ENCODE measurements around the gene TEC.

Gene TEC

GRCh38 chr4:48237996-48238645 is 31.5 kb downstream of the TEC start:
- ChIA-PET POLR2A (no interaction called here), CTCF (interaction anchor here (0.9 to 1.3 kb wide), 2 partner anchors 12 to 14 kb away, joined by 4 read pairs; no protein-coding TSS in a partner anchor)
- DNase-seq (ENCODE audit: extremely low spot score) = no peak
- no peak for TF ChIP-seq CTCF (IDR thresholded peaks at IDR 0.05; ENCODE audit: control extremely low read depth, extremely low read depth, low read depth, missing control alignments)

DNA sequence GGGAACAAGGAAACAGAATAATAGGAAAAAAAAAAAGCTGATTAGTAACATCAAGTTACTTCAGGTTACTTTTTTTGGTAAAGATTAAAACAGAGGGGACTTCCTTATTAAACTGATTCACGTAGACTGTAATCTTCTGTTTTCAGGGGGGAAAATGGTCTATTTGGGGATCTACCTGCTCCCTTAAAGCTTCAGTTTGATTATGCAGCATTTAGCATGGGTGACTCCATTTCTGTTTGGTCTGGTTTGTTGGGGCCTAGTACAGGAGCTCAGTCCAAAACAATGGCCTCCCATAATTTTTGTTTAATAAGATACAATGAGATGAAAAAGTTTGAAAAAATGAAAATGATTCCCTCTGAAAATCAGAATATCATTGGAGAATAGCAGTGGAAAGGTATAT is 34.6 kb downstream of the TEC start:
- CTCF ChIA-PET = interaction anchor here (1.1 to 1.6 kb wide), 5 partner anchors 17 to 80 kb away, joined by 3 to 5 read pairs (median 4); no protein-coding TSS in a partner anchor
- no peak for TF ChIP-seq CTCF (IDR thresholded peaks at IDR 0.05; ENCODE audit: control extremely low read depth, extremely low read depth, low read depth, missing control alignments)
- POLR2A ChIA-PET = interaction anchor here (0.5 kb wide), 1 partner anchor 30 kb away, joined by 5 read pairs; no protein-coding TSS in a partner anchor
- no peak for DNase-seq (ENCODE audit: extremely low spot score)

GRCh38 chr4:48234575-48234974 is 35.1 kb downstream of the TEC start:
- TF ChIP-seq CTCF (IDR thresholded peaks at IDR 0.05; ENCODE audit: control extremely low read depth, extremely low read depth, low read depth, missing control alignments) = no peak
- CTCF ChIA-PET = interaction anchor here (1.1 to 1.6 kb wide), 4 partner anchors 17 to 40 kb away, joined by 3 to 5 read pairs (median 4); no protein-coding TSS in a partner anchor
- POLR2A ChIA-PET = interaction anchor here (0.5 kb wide), 1 partner anchor 31 kb away, joined by 5 read pairs; no protein-coding TSS in a partner anchor
- no peak for DNase-seq (ENCODE audit: extremely low spot score)

DNA sequence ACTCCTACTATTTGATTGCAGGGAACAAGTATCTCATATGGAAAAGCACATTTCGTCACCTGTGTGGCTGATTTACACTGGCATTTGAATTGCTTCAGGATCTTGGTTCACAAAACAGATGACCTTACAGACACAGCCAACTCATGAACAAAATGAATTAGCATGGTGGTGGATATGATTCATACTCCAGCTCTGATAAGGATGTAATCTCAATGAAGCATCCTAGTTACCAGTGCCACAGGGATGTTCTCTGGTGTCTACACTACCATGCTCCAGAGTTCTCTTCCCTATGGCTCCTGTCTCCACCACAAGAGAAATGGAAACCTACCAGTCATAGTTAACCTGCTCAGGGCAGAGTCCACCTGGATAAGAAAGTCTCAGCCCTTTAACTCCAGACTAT is 40.7 kb downstream of the TEC start:
- TF ChIP-seq CTCF (IDR thresholded peaks at IDR 0.05; ENCODE audit: control extremely low read depth, extremely low read depth, low read depth, missing control alignments) = no peak
- no peak for DNase-seq (ENCODE audit: extremely low spot score)
- ChIA-PET POLR2A (no interaction called here), CTCF (interaction anchor here (2.4 kb wide), 1 partner anchor 16 kb away, joined by 9 read pairs; no protein-coding TSS in a partner anchor)

DNA sequence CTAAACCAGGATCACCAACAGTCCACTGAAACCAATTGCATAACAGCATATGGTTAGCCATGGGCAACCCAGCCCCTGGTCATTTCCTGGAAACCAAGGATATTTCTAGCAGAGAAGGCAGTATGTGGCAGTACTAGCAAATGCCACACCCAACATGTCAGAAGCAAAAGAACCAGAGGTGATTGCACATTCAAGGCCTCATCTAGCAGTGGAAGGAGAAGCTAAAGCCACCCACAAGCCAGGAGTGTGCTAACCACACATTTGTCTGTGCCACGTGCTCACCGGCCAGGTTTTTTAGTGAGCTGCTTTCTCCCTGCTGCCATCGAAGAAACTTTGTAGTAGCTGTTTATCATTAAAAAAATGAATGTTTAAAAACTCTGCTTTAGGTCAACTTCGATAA is 42.0 kb downstream of the TEC start:
- TF ChIP-seq CTCF (IDR thresholded peaks at IDR 0.05; ENCODE audit: control extremely low read depth, extremely low read depth, low read depth, missing control alignments) = no peak
- ChIA-PET POLR2A (no interaction called here), CTCF (interaction anchor here (0.9 kb wide), 1 partner anchor 10 kb away, joined by 3 read pairs; no protein-coding TSS in a partner anchor)
- DNase-seq (ENCODE audit: extremely low spot score) = no peak

GRCh38 chr4:48226199-48226598 is 43.4 kb downstream of the TEC start:
- CTCF ChIA-PET = interaction anchor here (1.6 kb wide), 1 partner anchor 10 kb away, joined by 10 read pairs; no protein-coding TSS in a partner anchor
- no peak for TF ChIP-seq CTCF (IDR thresholded peaks at IDR 0.05; ENCODE audit: control extremely low read depth, extremely low read depth, low read depth, missing control alignments)
- POLR2A ChIA-PET = no interaction called here
- DNase-seq (ENCODE audit: extremely low spot score) = no peak

Measured in GM10248 (cell line).